HL-60/S4 treated with phorbol 12-myristate 13-acetate at 8.2 ng/mL for 4 days and 3 days (cell line): ENCODE data around the gene ZNF43.
"Not testable (repeated sequence)": the region's sequence is repeated elsewhere in the genome, so short reads cannot be mapped to it uniquely, and the experiment has no call there.

ENCODE experiments used
- in situ Hi-C: fragments of 300-500 bp; cut with MboI; formaldehyde crosslinking; loops from 2 replicates; pipeline ENCODE4 v1.15.0; 2022; ENCODE audit warnings: low sequenced_read_pairs

The ZNF43 gene

GRCh38 chr19:21835810-21836444 is at the start of gene ZNF43:
TSS of gene ZNF43 (minus strand) at chr19:21836182. CDS start at chr19:21836038, 144 bp downstream.
- in situ Hi-C loops, result no loop called here

- in situ Hi-C loops, result not testable (repeated sequence)
Measured at GRCh38 chr19:21885516-21885915, 49.5 kb upstream of the ZNF43 start.

- in situ Hi-C loops, result not testable (repeated sequence)
Measured at GRCh38 chr19:21884786-21885185, 48.8 kb upstream of the ZNF43 start.

- in situ Hi-C loops, result no loop called here
Measured at GRCh38 chr19:21883516-21883915, 47.5 kb upstream of the ZNF43 start.

- in situ Hi-C loops, result not testable (repeated sequence)
Measured at GRCh38 chr19:21880761-21881160, 44.8 kb upstream of the ZNF43 start.

GRCh38 chr19:21878646-21879045 is 42.7 kb upstream of the ZNF43 start:
- in situ Hi-C loops, result no loop called here

- in situ Hi-C loops, result no loop called here
Measured at GRCh38 chr19:21877976-21878375, 42.0 kb upstream of the ZNF43 start.

- in situ Hi-C loops, result not testable (repeated sequence)
Measured at GRCh38 chr19:21876608-21877007, 40.6 kb upstream of the ZNF43 start.

GRCh38 chr19:21856773-21857514 is 21.0 kb upstream of the ZNF43 start:
- in situ Hi-C loops, result no loop called here

GRCh38 chr19:21851596-21852345 is 15.8 kb upstream of the ZNF43 start:
- in situ Hi-C loops, result no loop called here

GRCh38 chr19:21850656-21851255 is 14.8 kb upstream of the ZNF43 start:
- in situ Hi-C loops, result no loop called here

GRCh38 chr19:21848706-21849105 is 12.7 kb upstream of the ZNF43 start:
- in situ Hi-C loops, result no loop called here

- in situ Hi-C loops, result no loop called here
Measured at GRCh38 chr19:21843081-21843480, 7.1 kb upstream of the ZNF43 start.

GRCh38 chr19:21841488-21842097 is 5.6 kb upstream of the ZNF43 start:
- in situ Hi-C loops, result no loop called here

- in situ Hi-C loops, result no loop called here
Measured at GRCh38 chr19:21841081-21841480, 5.1 kb upstream of the ZNF43 start.

- in situ Hi-C loops, result no loop called here
Measured at GRCh38 chr19:21839976-21840375, 4.0 kb upstream of the ZNF43 start.

GRCh38 chr19:21838646-21839045 is 2.7 kb upstream of the ZNF43 start:
- in situ Hi-C loops, result no loop called here

- in situ Hi-C loops, result no loop called here
Measured at GRCh38 chr19:21835429-21835809, 563 bp downstream of the ZNF43 start.

- in situ Hi-C loops, result no loop called here
Measured at GRCh38 chr19:21833733-21834132, 2.2 kb downstream of the ZNF43 start.

GRCh38 chr19:21824679-21825078 is 11.3 kb downstream of the ZNF43 start:
- in situ Hi-C loops, result no loop called here

- in situ Hi-C loops, result no loop called here
Measured at GRCh38 chr19:21823224-21823623, 12.8 kb downstream of the ZNF43 start.
